Activated T-cell treated with anti-CD3 and anti-CD28 coated beads for 48 hours (primary cell): ENCODE measurements around the gene LRRC26.

ENCODE experiments used
- DNase-seq: peaks from one replicate; pipeline ENCODE4 v3.0.0-alpha.2; 2020; ENCODE audit warnings: low read depth

Gene LRRC26

DNA sequence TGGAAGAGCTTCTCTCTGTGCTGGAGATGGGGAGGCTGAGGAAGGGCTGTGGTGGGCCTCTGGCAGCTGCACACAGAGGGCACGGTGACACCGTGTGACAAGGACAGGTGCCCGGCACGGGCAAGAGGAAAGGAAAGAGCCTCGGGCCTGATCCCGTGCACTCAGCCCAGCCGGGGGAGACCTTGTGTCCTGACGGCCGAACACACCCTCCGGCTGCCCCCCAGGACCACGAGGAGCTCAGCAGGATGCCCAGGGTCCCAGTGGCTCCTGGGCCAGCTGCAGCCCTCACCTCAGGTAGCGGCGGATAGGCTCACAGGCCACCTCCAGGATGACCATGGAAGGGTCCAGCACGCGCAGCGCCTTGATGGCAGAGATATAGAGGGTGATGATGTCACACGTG lies 13.0 kb upstream of the LRRC26 start:
- no peak for DNase-seq

DNA sequence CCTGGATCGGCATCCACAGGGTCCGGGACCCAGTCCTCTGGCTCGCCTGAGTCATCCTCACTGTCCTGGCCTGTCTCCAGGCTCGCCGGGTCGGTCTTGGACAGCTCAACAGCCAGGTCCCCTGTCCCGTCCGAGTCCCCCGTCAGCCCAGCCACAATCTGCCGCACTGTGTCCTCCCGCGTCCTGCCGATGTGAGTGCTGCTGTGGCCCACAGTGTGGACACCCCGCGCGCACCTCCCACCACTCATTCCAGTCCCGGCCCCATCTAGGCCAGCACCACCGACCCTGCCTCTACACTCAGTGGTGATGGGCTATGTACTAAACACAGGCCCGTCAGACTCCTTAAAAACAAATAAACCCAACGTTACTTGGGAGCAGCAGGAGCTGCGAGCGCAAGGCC lies 11.8 kb upstream of the LRRC26 start:
- DNase-seq: no peak

- DNase-seq: no peak
These were observed 10.6 kb upstream of the LRRC26 start for GRCh38 chr9:137180491-137180890.

GRCh38 chr9:137179761-137180160 lies 9.9 kb upstream of the LRRC26 start:
- DNase-seq: no peak

- no peak for DNase-seq
These were observed 9.2 kb upstream of the LRRC26 start for GRCh38 chr9:137178939-137179630.

DNA sequence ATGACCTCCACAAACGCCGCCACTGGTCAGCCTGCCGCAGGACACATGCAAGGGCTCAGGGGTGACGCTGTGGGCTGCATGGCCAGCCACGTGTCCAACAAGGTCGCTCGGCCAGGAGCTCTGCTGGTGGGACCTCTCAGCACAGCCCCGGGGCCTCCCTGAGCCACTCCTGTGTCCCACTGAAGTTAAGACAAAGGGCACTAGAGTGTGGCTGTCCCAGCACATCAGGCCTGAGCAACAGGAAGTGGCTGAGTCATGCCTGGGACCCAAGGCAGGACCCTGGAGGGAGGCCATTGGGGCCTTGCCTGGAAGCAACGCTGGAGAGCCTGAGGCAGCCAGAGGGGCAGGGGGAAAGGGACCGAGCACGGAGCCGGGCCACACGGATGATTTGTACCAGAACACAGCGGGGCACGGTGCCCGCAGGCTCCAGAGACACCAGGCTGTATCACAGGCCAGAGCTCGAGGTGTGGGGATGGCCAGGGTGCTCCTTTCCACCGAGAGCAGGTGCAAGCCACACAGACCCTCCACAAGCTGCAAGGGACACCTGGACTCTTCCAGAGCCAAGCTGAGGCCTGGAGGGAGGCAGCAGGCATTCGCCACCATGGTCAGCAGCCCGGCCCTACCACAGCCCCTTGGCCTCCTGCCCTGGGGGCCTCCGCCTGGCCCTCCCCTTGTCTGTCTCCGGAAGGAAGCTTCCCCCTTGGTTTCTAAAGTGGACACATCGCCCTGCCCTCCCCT lies 8.5 kb upstream of the LRRC26 start:
- DNase-seq: no peak

- no peak for DNase-seq
These were observed 6.7 kb upstream of the LRRC26 start for GRCh38 chr9:137176302-137177182.

DNA sequence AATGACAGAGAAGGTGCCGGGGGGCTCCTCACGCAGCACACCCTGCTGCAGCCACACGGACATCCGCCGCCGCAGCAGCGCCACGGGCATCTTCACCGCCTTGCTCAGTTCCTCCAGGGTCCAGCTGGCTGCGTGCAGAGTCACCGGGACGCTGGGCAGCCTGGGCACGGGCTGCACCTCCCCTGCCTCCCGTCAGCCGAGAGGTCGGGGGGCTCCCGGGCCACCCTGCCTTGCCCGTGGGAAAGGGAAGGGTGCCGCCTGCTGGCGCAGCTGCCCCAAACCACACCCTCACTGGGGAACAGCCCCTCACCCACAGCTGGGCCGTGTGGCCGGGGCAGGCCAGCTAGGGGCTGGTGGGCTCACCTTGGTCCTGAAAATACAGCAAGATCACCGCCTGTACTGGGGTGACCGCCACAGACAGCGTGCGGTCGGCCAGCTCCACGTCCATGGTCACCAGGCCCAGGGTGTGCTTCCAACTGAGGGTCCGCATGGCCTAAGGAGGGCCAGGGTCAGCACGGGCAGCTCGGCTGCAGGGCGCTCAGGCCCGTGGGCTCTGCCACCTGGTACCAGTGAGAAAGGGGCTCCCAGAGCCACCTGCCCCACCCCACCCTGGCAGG lies 5.6 kb upstream of the LRRC26 start:
- no peak for DNase-seq

- DNase-seq: no peak
These were observed 5.0 kb upstream of the LRRC26 start for GRCh38 chr9:137174722-137175293.

DNA sequence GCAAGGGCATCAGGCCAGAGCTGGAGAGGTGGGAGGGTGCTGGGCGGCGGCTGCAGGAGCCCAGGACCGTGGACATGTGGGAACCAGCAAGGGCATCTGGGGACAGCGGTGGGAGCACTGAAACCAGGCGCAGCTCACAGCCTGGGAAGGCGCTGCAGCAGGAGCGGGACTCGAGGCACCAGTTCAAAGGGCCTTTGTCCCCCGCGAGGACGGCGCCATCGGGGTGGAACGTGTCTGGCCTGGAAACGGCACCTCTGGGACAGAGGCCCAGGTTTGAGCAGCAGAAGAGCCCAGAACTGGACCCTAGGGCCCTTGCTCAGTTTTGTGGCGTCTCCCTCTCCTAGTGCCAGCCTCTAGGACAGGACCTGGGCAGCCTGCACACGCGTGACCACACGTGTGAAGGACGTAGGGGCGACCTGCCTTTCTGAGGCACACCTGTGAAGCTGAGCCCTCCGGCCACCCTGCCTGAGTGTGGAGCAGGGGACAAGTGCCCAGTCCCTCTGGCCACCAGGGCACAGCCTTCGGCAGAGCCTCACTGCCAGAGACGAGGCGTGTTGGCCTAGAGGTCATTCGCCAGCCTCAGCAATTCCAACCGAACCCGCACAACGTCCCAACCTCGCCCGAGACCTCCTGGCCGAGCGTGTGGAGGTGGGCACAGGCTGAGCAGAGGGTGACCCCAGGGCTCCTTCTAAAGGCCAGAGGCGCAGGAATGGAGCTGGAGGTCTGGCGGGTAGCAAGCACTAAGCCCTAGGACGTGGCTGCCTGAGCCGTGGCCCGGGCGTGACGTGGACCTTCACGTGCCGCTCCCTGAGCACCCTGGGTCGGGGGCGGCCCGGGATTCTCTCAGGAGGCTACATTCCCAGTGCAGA lies 4.2 kb upstream of the LRRC26 start:
- DNase-seq: no peak

DNA sequence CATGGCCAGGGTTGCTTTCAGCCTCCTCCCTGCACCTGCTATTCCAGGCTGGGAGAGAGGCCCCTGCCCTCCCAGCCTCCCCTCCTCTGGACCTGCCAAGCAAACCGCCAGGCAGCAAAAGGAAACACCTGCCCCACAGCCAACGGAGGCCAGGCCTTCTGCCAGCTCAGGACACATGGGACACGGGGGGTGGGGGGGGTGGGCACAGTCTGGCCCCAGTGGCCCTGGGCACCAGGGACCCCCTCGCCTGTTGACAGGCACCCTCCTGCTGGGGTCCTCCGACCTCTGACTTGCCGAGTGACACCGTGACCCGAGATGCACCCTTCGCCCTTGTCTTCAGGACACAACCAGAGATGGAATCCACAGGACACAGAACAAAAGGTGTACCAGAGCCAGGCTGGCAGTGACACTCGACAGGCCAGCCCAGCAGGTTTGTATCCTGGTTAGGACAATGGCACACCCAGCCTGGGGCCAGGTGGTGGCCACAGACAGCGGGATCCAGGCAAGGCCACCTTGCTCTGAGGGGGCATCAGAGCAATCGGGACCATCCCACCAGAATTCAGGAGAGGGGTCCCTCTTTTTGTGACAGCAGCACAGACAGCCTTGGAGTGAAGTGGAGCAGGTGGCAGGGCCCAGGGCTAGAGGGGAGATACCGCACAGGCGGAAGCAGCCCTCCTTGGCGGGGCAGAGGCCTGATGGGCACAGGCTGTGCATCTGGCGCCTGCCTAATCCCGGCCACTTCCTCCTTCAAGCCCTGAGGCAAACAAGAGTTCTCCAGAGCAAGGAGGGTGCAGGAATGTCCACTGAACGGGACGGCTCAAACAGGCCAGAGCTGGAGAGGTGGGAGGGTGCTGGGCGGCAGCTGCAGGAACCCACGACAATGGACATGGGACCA lies 3.3 kb upstream of the LRRC26 start:
- DNase-seq: no peak

DNA sequence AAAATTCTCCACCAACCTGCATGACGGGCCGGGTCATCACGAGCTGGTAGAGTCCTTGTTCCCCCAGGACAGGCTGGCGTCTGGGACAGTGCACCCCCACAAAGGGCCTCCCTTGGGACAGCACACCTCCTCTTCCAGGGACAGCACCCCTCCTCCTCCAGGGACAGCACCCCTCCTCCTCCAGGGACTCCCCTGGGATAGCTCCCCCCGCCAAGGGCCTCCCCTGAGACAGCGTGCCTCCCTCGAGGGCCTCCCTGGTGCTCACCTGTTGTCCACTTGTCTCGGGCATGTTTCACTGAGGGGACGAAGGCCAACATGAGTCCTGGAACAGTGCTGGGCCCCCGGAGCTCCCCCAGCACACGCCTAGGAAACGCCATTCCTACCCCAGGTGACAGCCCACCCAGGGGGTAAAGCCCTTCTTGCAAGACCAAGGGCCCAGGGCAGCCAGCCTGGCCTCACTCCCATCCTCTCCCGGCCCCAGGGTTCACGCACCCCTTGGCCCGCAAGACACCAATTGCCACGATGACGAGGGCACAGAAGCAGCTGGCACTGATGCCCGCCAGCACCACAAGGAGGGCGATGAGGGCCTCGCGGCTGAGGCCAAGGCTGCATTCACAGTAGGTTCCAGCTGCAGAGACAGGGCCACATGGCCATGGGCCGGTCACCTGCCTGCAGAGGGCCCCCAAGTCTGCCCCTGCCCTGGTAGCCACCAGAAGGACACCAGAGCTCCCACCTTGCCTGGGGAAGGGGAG lies 1.5 kb upstream of the LRRC26 start:
- no peak for DNase-seq

DNA sequence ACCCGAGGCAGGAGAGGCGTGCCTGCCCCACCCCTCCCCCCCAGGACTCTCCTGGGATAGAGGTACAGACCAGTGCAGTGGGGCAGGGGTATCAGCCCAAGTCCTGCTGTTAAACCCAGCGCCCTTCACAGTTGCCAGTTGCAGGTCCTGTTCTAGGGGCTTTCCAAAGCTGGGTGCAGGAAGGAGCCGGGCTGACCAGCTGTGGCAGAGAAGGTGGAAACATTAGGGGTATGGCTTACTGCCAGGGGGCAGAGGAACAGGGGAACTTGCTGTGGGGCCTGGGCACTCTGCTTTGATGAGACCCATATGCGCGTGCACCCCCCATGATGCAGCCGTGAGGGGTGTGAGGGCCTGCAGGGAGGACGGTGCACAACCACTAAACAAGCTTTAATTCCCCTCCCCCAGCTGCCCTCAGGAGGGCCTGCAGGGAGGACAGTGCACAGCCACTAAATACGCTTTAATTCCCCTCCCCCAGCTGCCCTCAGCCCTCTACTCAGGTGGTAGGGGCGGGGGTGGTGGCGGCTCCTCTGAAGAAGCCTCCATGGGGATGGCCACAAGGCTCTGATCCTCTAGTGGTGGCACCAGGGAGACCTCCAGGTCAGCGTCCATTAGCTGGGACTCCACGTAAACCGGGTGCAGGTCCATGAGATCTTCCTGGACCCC lies 766 bp upstream of the LRRC26 start:
- DNase-seq: no peak

- no peak for DNase-seq
These were observed 671 bp downstream of the LRRC26 start for GRCh38 chr9:137168904-137169856.

GRCh38 chr9:137168573-137168903 lies 1.3 kb downstream of the LRRC26 start:
- DNase-seq: no peak

- no peak for DNase-seq
These were observed 1.9 kb downstream of the LRRC26 start for GRCh38 chr9:137167747-137168572.

DNA sequence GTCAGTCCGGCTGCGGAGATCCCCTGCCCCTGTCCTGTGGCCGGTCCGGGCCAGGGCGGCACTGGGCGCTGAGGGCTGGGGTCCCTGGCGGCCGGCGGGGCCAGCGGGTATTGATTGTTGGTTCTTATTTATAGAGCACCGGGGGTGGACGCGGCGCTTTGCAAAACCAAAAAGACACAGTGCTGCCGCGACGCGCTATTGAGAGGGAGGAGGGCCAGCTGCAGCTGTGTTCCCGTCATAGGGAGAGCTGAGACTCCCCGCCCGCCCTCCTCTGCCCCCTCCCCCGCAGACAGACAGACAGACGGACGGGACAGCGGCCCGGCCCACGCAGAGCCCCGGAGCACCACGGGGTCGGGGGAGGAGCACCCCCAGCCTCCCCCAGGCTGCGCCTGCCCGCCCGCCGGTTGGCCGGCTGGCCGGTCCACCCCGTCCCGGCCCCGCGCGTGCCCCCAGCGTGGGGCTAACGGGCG lies 2.5 kb downstream of the LRRC26 start:
- DNase-seq: no peak
